GM12891 (cell line): Measurements from ENCODE around the gene MT1X. TPM values are rescaled to one million over a fixed set of nuclear protein-coding genes. Genes with fewer than 3 reads are reported as not detected.

Experiments used
- DNase-seq: peaks from one replicate; pipeline ENCODE4 v3.0.0; 2011; ENCODE audit warnings: low spot score; ENCODE audit not compliant: insufficient read length
- FAIRE-seq: peaks from 2 replicates; lab custom pipeline; 2011; peaks lifted over from hg19 to GRCh38; lab: Jason Lieb, UNC
- PAX5 ChIP-seq: IDR thresholded peaks from 2 replicates; pipeline ENCODE4 v1.6.1; 2011; ENCODE audit warnings: low read length, moderate library complexity, mild to moderate bottlenecking; ENCODE audit not compliant: insufficient read depth, severe bottlenecking
- POLR2A ChIP-seq: IDR thresholded peaks from 2 replicates; pipeline ENCODE4 v1.6.1; 2011; ENCODE audit warnings: low read depth, low read length, control low read depth
- POLR2AphosphoS5 ChIP-seq: IDR thresholded peaks from 2 replicates; pipeline ENCODE4 v1.6.1; 2011; ENCODE audit warnings: low read depth, low read length, control low read depth
- POU2F2 ChIP-seq: IDR thresholded peaks from 2 replicates; pipeline ENCODE4 v1.6.1; 2011; ENCODE audit warnings: low read depth, mild to moderate bottlenecking, control low read depth, low read length, moderate library complexity
- SPI1 ChIP-seq: IDR thresholded peaks from 2 replicates; pipeline ENCODE4 v1.6.1; 2011; ENCODE audit warnings: low read depth, low read length, control low read depth
- TAF1 ChIP-seq: IDR thresholded peaks from 2 replicates; pipeline ENCODE4 v1.6.1; 2011; ENCODE audit warnings: low read depth, low read length, control low read depth
- polyA plus RNA-seq: library from polyadenylated mRNA; unstranded; fragments of >200 nt; gene quantifications from one replicate; pipeline ENCODE4 v1.2.1, GENCODE V29; 2012; ENCODE audit warnings: low read depth, missing spikeins, inconsistent platforms; ENCODE audit not compliant: missing spikeins

MT1X gene
- 4.5 TPM for polyA plus RNA-seq

GRCh38 chr16:56681939-56682702 is at the start of gene MT1X:
Gene MT1X, plus strand, starts transcription at chr16:56682470. Its CDS starts 71 bp downstream, at chr16:56682541.
- DNase-seq (peak; percentile 87), FAIRE-seq (peak; percentile 77)
- TF ChIP-seq TAF1 (no peak; the same call in 1 of the 2 replicates), POLR2A (peak; percentile 71), POLR2AphosphoS5 (peak; percentile 52; the same call in 1 of the 2 replicates), POU2F2 (no peak), PAX5 (no peak)

GRCh38 chr16:56632848-56633365 is 49.4 kb upstream of the MT1X start:
- TF ChIP-seq PAX5, result no peak
- DNase-seq, result no peak
- no peak for FAIRE-seq

- no peak for DNase-seq
- TF ChIP-seq POLR2AphosphoS5, result no peak
- no peak for TF ChIP-seq PAX5
- no peak for TF ChIP-seq POU2F2
- no peak for TF ChIP-seq TAF1
- no peak for TF ChIP-seq SPI1
- TF ChIP-seq POLR2A, result no peak
- FAIRE-seq, result no peak
Measured at GRCh38 chr16:56633535-56633934, 48.7 kb upstream of the MT1X start.

GRCh38 chr16:56634715-56635440 is 47.4 kb upstream of the MT1X start:
- no peak for FAIRE-seq
- no peak for DNase-seq
- no peak for TF ChIP-seq POLR2A
- no peak for TF ChIP-seq POU2F2
- no peak for TF ChIP-seq POLR2AphosphoS5
- TF ChIP-seq PAX5, result no peak
- TF ChIP-seq TAF1, result no peak
- TF ChIP-seq SPI1, result no peak

GRCh38 chr16:56635441-56635967 is 46.8 kb upstream of the MT1X start:
- no peak for FAIRE-seq
- no peak for DNase-seq
- no peak for TF ChIP-seq SPI1
- no peak for TF ChIP-seq POLR2A
- no peak for TF ChIP-seq POU2F2
- TF ChIP-seq TAF1, result no peak
- TF ChIP-seq POLR2AphosphoS5, result no peak

GRCh38 chr16:56636616-56637413 is 45.5 kb upstream of the MT1X start:
- FAIRE-seq (no peak), DNase-seq (no peak)
- TF ChIP-seq POLR2AphosphoS5 (no peak), TAF1 (no peak), PAX5 (no peak), POU2F2 (no peak), POLR2A (no peak), SPI1 (no peak)

GRCh38 chr16:56637814-56638750 is 44.2 kb upstream of the MT1X start, which contains the start of gene MT1A:
Gene MT1A, plus strand, starts transcription at chr16:56638666. Its CDS starts 73 bp downstream, at chr16:56638739.
- FAIRE-seq (no peak), DNase-seq (no peak)
- no peak for TF ChIP-seq SPI1
- TF ChIP-seq PAX5, result no peak
- TF ChIP-seq POU2F2, result no peak
- TF ChIP-seq POLR2AphosphoS5, result no peak
- no peak for TF ChIP-seq TAF1
- TF ChIP-seq POLR2A, result no peak

GRCh38 chr16:56639045-56639444 is 43.2 kb upstream of the MT1X start:
- TF ChIP-seq SPI1 (no peak), POLR2A (no peak), TAF1 (no peak), PAX5 (no peak), POU2F2 (no peak), POLR2AphosphoS5 (no peak)
- FAIRE-seq (no peak), DNase-seq (no peak)
